GM19023 (cell line): Measurements from ENCODE around the gene MEX3A.
"Not testable (repeated sequence)": the region's sequence is repeated elsewhere in the genome, so short reads cannot be mapped to it uniquely, and the experiment has no call there.

Experiments
- ATAC-seq: cut with Tn5 transposase; IDR thresholded peaks from one replicate; pipeline ENCODE4 v1.9.1; 2021; ENCODE audit warnings: mild to moderate bottlenecking, moderate library complexity; ENCODE audit not compliant: unreplicated experiment

MEX3A gene, protein sequence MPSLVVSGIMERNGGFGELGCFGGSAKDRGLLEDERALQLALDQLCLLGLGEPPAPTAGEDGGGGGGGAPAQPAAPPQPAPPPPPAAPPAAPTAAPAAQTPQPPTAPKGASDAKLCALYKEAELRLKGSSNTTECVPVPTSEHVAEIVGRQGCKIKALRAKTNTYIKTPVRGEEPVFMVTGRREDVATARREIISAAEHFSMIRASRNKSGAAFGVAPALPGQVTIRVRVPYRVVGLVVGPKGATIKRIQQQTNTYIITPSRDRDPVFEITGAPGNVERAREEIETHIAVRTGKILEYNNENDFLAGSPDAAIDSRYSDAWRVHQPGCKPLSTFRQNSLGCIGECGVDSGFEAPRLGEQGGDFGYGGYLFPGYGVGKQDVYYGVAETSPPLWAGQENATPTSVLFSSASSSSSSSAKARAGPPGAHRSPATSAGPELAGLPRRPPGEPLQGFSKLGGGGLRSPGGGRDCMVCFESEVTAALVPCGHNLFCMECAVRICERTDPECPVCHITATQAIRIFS

GRCh38 chr1:156082309-156083091, at the start of gene MEX3A:
MEX3A (minus strand) TSS chr1:156082465; CDS start chr1:156081998, 467 bp downstream.
- ATAC-seq = no peak

GRCh38 chr1:156130578-156130942, 48.3 kb upstream of the MEX3A start:
- no peak for ATAC-seq

- no peak for ATAC-seq
Observed at GRCh38 chr1:156129687-156130577, 47.7 kb upstream of the MEX3A start.

GRCh38 chr1:156128654-156129597, 46.7 kb upstream of the MEX3A start:
- ATAC-seq = no peak

GRCh38 chr1:156128308-156128653, 46.0 kb upstream of the MEX3A start:
- ATAC-seq = no peak

GRCh38 chr1:156126630-156127534, 44.6 kb upstream of the MEX3A start:
- ATAC-seq = peak; percentile 63

GRCh38 chr1:156126043-156126629, 43.9 kb upstream of the MEX3A start:
- ATAC-seq = no peak

DNA sequence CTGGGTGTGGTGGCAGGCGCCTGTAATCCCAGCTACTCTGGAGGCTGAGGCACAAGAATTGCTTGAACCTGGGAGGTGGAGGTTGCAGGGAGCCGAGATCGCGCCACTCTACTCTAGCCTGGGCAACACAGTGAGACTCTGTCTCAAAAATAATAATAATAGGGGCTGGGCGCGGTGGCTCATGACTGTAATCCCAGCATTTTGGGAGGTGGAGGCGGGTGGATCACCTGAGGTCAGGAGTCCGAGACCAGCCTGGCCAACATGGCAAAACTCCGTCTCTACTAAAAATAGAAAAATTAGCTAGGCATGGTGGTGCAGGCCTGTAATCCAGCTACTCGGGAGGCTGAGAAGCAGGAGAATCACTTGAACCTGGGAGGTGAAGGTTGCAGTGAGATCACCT, 43.3 kb upstream of the MEX3A start:
- not testable (repeated sequence) for ATAC-seq

DNA sequence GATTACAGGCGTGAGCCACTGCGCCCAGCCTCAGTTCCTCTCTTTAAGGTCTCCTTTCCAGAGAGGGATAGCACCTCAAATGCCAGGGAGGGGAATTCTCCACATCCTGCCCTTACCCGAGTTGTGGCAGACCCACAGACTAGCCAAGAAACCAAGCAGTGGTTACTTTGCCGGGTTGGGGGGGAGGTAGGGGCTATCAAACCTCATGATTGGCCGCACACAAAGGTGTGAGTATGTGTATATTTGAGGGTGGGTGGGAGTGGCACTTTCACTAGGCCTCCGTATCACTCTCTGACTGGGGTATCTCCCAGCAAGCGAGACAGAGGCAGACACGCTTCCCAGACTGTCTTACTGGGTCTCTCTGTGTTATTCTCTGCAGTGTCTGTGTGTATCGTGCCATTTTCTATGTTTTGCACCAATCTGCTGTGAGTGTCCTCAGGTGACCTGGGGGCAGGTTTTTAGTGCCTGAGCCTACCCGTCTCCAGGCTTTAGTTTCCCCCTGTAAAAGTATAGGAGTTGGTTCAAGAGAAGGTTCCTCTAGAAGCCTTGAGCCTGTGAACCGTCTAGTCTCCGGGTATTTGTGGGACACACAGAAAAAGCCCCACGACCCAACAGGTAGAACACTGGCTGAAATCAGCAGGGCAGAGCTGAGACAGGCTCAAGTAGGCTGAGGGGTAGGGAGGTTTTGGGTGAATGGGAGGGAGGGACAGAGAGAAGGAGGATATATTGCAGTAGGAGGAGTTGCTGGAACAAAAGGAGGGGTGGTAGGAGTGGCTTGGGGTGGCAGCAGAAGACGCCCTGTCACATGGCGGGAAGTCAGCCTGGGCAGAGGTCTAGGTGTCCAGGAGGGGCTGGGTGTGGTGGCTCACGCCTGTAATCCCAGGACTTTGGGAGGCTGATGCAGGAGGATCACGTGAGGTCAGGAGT, 42.6 kb upstream of the MEX3A start:
- no peak for ATAC-seq

GRCh38 chr1:156123356-156124196, 41.3 kb upstream of the MEX3A start:
- ATAC-seq = no peak

GRCh38 chr1:156122519-156123355, 40.5 kb upstream of the MEX3A start:
- no peak for ATAC-seq

GRCh38 chr1:156122086-156122485, 39.8 kb upstream of the MEX3A start:
- ATAC-seq = no peak

GRCh38 chr1:156121457-156121856, 39.2 kb upstream of the MEX3A start:
- no peak for ATAC-seq

GRCh38 chr1:156121005-156121404, 38.7 kb upstream of the MEX3A start:
- not testable (repeated sequence) for ATAC-seq

- no peak for ATAC-seq
Observed at GRCh38 chr1:156120318-156120717, 38.1 kb upstream of the MEX3A start.
